Spinal cord (tissue), 10 donors: Measurements from ENCODE around the gene IMMP2L. TPM values are rescaled to one million over a fixed set of nuclear protein-coding genes. Genes with fewer than 3 reads are reported as not detected.

Experiments used
- DNase-seq, 6 donors: peaks; one replicate each; pipeline versions ENCODE4 v3.0.0 to v3.0.0-alpha.2; 2013 to 2015; ENCODE audit warnings: low spot score in 6 of 6, low read depth in 4 of 6
- H3K27ac ChIP-seq: one replicate; pipeline ENCODE4 v1.5.1; 2013; ENCODE audit warnings: low read depth, low read length, control low read depth
- H3K27me3 ChIP-seq: one replicate; pipeline ENCODE4 v1.6.1; 2013; ENCODE audit warnings: low read length; ENCODE audit not compliant: control insufficient read depth, insufficient read depth
- H3K36me3 ChIP-seq: one replicate; pipeline ENCODE4 v1.6.1; 2013; ENCODE audit warnings: low read length; ENCODE audit not compliant: control insufficient read depth, insufficient read depth
- H3K4me1 ChIP-seq: one replicate; pipeline ENCODE4 v1.6.1; 2013; ENCODE audit warnings: low read length; ENCODE audit not compliant: control insufficient read depth, insufficient read depth
- H3K4me3 ChIP-seq: one replicate; pipeline ENCODE4 v1.5.1; 2013; ENCODE audit warnings: low read depth, low read length, control low read depth
- H3K9me3 ChIP-seq: one replicate; pipeline ENCODE4 v1.6.1; 2013; ENCODE audit warnings: low read length; ENCODE audit not compliant: control insufficient read depth, insufficient read depth
- WGBS: methylation state at CpG from one replicate; pipeline ENCODE4 v1.1.5; 2013; ENCODE audit warnings: missing lambda C conversion rate; ENCODE audit not compliant: insufficient coverage; 5-methylcytosine and 5-hydroxymethylcytosine counted together
- polyA plus RNA-seq, 2 donors: library from polyadenylated mRNA; unstranded; fragments of 120-200 nt; gene quantifications; one replicate each; pipeline ENCODE4 v1.2.1, GENCODE V29; 2013; ENCODE audit not compliant: insufficient read length in 2 of 2
- total RNA-seq, 2 donors: library from RNA; depleted of rRNA in 1 of 2; stranded (reverse); fragments of 120-200 nt in 1 of 2; fragments of >200 nt in 1 of 2; gene quantifications; one replicate each; pipeline versions ENCODE4 v1.2.3 to v1.2.4, GENCODE V29; 2013 to 2014
- donor health status: healthy.

Gene IMMP2L
- total and polyA plus RNA-seq, 4 donors = 14.8 to 26.8 (median 17.4) TPM

- Histone ChIP-seq H3K27ac (peak overlapping the region; percentile 87), H3K27me3 (no peaks in the 10 kb centered on the region), H3K36me3 (no peaks in the 10 kb centered on the region), H3K9me3 (no peaks in the 10 kb centered on the region), H3K4me3 (peak overlapping the region; percentile 76), H3K4me1 (no peaks in the 10 kb centered on the region)
- DNase-seq = peak in 5 of 6 donors; percentile 53 to 92 (median 70)
- WGBS = no CpG with 5 or more reads among the region's 3 CpGs
Observed at GRCh38 chr7:111091593-111092358, 470.5 kb downstream of the IMMP2L start.

GRCh38 chr7:111090846-111091245 lies 471.4 kb downstream of the IMMP2L start, which contains the start of gene LRRN3:
Gene LRRN3 (plus strand): TSS chr7:111091127. CDS start chr7:111122773, 31,646 bp downstream.
- peak in 5 of 6 donors; percentile 76 to 96 (median 79) for DNase-seq
- H3K4me1 ChIP-seq = no peaks in the 10 kb centered on the region
- WGBS = 17% methylated on average over 2 of the region's 6 CpGs

GRCh38 chr7:111089822-111090426 lies 472.4 kb downstream of the IMMP2L start:
- Histone ChIP-seq H3K27ac (no peak overlapping the region), H3K4me3 (no peak overlapping the region), H3K9me3 (no peaks in the 10 kb centered on the region), H3K27me3 (no peaks in the 10 kb centered on the region), H3K4me1 (no peaks in the 10 kb centered on the region), H3K36me3 (no peaks in the 10 kb centered on the region)
- peak in 3 of 6 donors; percentile 32 to 85 (median 72) for DNase-seq
- WGBS = no CpG with 5 or more reads among the region's 1 CpG

More at GRCh38 chr7:111090846-111091245, 471.4 kb downstream of the IMMP2L start, which contains the start of gene LRRN3:
- Histone ChIP-seq H3K27me3 (no peaks in the 10 kb centered on the region), H3K27ac (peak within 1 kb of the TSS; percentile 87), H3K36me3 (no peaks in the 10 kb centered on the region), H3K4me3 (peak within 1 kb of the TSS; percentile 76), H3K9me3 (no peaks in the 10 kb centered on the region)

- Histone ChIP-seq H3K9me3 (no peaks in the 10 kb centered on the region), H3K4me1 (no peaks in the 10 kb centered on the region), H3K36me3 (no peaks in the 10 kb centered on the region), H3K27me3 (no peaks in the 10 kb centered on the region), H3K4me3 (no peak overlapping the region), H3K27ac (no peak overlapping the region)
- WGBS = no CpG with 5 or more reads among the region's 1 CpG
- DNase-seq = no peak
Observed at GRCh38 chr7:111088328-111088727, 474.0 kb downstream of the IMMP2L start.

- Histone ChIP-seq H3K4me1 (no peaks in the 10 kb centered on the region), H3K9me3 (no peaks in the 10 kb centered on the region), H3K27ac (no peak overlapping the region), H3K27me3 (no peaks in the 10 kb centered on the region), H3K4me3 (no peak overlapping the region), H3K36me3 (no peaks in the 10 kb centered on the region)
- 100% methylated on average over 1 of the region's 2 CpGs for WGBS
- DNase-seq = no peak
Observed at GRCh38 chr7:111086532-111086931, 475.8 kb downstream of the IMMP2L start.

GRCh38 chr7:111085356-111085755 lies 476.9 kb downstream of the IMMP2L start:
- H3K36me3 ChIP-seq = no peaks in the 10 kb centered on the region
- H3K4me3 ChIP-seq = no peak overlapping the region
- no peaks in the 10 kb centered on the region for H3K27me3 ChIP-seq
- H3K9me3 ChIP-seq = no peaks in the 10 kb centered on the region
- no peaks in the 10 kb centered on the region for H3K4me1 ChIP-seq
- H3K27ac ChIP-seq = no peak overlapping the region
- 100% methylated on average over 1 of the region's 3 CpGs for WGBS
- no peak for DNase-seq

- no peak for DNase-seq
- Histone ChIP-seq H3K4me1 (no peaks in the 10 kb centered on the region), H3K27ac (peak overlapping the region; percentile 8), H3K9me3 (no peaks in the 10 kb centered on the region), H3K36me3 (no peaks in the 10 kb centered on the region), H3K27me3 (no peaks in the 10 kb centered on the region), H3K4me3 (no peak overlapping the region)
- 80% methylated on average over 1 of the region's 5 CpGs for WGBS
Observed at GRCh38 chr7:111083413-111083812, 478.9 kb downstream of the IMMP2L start.

GRCh38 chr7:111082351-111082750 lies 479.9 kb downstream of the IMMP2L start:
- no peaks in the 10 kb centered on the region for H3K9me3 ChIP-seq
- no peaks in the 10 kb centered on the region for H3K36me3 ChIP-seq
- no peak overlapping the region for H3K4me3 ChIP-seq
- peak in 4 of 6 donors; percentile 54 to 87 (median 77) for DNase-seq
- H3K27ac ChIP-seq = peak overlapping the region; percentile 40
- no peaks in the 10 kb centered on the region for H3K27me3 ChIP-seq
- 0% methylated on average over 1 of the region's 4 CpGs for WGBS
- H3K4me1 ChIP-seq = no peaks in the 10 kb centered on the region

GRCh38 chr7:111081546-111082267 lies 480.6 kb downstream of the IMMP2L start:
- peak overlapping the region; percentile 40 for H3K27ac ChIP-seq
- no peaks in the 10 kb centered on the region for H3K4me1 ChIP-seq
- DNase-seq = peak in 2 of 6 donors; percentile 45 to 49
- H3K36me3 ChIP-seq = no peaks in the 10 kb centered on the region
- no peak overlapping the region for H3K4me3 ChIP-seq
- WGBS = no CpG with 5 or more reads among the region's 4 CpGs
- H3K27me3 ChIP-seq = no peaks in the 10 kb centered on the region
- H3K9me3 ChIP-seq = no peaks in the 10 kb centered on the region
